ENCODE data around the gene NPIPB6. TPM values are rescaled to one million over a fixed set of nuclear protein-coding genes. Genes with fewer than 3 reads are reported as not detected.

The NPIPB6 gene
- total and polyA plus RNA-seq, 7 donors, result 0.60 to 4.1 (median 2.1) TPM; not detected in 2

DNA sequence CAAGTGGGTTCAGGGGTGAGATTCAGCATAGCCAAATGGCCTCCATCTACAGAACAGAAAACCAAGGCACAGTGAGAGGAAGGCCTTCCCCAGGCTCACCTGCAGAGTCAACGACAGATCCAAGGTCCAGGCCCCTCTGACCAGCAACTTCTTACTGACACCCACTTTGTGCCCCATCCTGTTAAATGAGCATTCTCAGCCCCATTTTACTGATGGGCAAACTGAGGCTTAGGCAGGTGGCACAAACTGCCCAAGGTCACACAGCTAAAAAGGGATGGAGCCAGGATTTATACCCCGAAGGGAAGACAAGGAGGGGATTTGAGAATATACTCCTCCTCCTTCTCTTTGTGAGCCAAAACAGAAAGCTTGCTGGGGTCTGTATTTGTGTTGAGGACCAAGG lies 61.7 kb downstream of the NPIPB6 start:
- no peak for DNase-seq
- Histone ChIP-seq H3K9me3 (no peaks in the 10 kb centered on the region), H3K4me1 (no peaks in the 10 kb centered on the region), H3K27ac (no peak overlapping the region), H3K36me3 (no peaks in the 10 kb centered on the region), H3K27me3 (no peaks in the 10 kb centered on the region), H3K4me3 (no peak overlapping the region)
- intact Hi-C loops (cut with DNase I), result no loop called here
- 89% methylated on average over 2 of the region's 2 CpGs for WGBS, 2 donors
- TF ChIP-seq POLR2A (IDR thresholded peaks at IDR 0.05) (no peak), POLR2AphosphoS5 (IDR thresholded peaks at IDR 0.05) (no peak)

DNA sequence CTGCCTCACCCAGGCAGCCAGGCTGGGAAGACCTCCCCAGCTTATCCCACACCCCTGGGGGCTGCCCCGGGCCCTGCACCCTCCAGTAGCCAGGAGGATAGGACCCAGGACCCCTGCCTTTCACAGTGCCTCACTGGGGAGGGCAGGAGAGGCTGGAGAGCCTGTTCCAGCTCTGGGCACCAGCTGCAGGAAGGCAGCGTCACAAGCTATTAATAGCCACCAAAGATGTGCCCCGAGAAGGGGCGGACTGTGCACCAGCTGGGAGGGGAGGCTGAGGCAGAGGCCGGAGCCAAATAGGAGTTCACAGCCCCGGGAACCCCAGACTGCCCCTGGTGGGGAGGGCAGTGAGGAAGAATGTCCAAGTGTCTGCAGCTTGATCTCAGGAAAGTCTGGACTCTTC lies 62.2 kb downstream of the NPIPB6 start:
- H3K27me3 ChIP-seq, result no peaks in the 10 kb centered on the region
- intact Hi-C loops (cut with DNase I), result no loop called here
- WGBS, 2 donors, result 85% methylated on average over 6 of the region's 6 CpGs

DNA sequence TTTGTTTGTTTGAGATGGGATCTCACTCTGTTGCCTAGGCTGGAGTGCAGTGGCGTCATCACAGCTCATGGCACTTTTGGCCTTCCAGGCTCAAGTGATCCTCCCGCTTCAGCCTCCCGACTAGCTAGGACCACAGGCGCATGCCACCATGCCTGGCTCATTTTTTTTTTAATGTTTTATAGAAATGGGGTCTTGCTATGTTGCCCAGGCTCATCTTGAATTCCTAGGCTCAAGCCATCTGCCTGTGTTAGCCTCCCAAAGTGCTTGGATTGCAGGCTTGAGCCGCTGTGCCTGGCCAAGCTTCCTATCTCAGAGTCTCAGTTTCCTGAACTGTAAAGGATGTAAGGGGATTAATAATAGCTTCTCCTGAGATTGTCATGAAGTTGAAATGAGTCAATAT lies 63.0 kb downstream of the NPIPB6 start:
- Histone ChIP-seq H3K4me1 (no peaks in the 10 kb centered on the region), H3K9me3 (no peaks in the 10 kb centered on the region), H3K4me3 (no peak overlapping the region), H3K27ac (no peak overlapping the region), H3K36me3 (no peaks in the 10 kb centered on the region), H3K27me3 (no peaks in the 10 kb centered on the region)
- intact Hi-C loops (cut with DNase I), result no loop called here
- TF ChIP-seq POLR2AphosphoS5 (IDR thresholded peaks at IDR 0.05), result no peak
- TF ChIP-seq, protein P1, sequence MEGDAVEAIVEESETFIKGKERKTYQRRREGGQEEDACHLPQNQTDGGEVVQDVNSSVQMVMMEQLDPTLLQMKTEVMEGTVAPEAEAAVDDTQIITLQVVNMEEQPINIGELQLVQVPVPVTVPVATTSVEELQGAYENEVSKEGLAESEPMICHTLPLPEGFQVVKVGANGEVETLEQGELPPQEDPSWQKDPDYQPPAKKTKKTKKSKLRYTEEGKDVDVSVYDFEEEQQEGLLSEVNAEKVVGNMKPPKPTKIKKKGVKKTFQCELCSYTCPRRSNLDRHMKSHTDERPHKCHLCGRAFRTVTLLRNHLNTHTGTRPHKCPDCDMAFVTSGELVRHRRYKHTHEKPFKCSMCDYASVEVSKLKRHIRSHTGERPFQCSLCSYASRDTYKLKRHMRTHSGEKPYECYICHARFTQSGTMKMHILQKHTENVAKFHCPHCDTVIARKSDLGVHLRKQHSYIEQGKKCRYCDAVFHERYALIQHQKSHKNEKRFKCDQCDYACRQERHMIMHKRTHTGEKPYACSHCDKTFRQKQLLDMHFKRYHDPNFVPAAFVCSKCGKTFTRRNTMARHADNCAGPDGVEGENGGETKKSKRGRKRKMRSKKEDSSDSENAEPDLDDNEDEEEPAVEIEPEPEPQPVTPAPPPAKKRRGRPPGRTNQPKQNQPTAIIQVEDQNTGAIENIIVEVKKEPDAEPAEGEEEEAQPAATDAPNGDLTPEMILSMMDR (IDR thresholded peaks at IDR 0.05), result no peak
- no peak for TF ChIP-seq EP300 (IDR thresholded peaks at IDR 0.05)
- no peak for TF ChIP-seq POLR2A (IDR thresholded peaks at IDR 0.05)
- WGBS, 2 donors, result 95 to 96% methylated on average over 5 of the region's 5 CpGs
- DNase-seq, result no peak

More for the DNA sequence above, 62.2 kb downstream of the NPIPB6 start:
- Histone ChIP-seq H3K4me1 (no peaks in the 10 kb centered on the region), H3K27ac (no peak overlapping the region), H3K9me3 (no peaks in the 10 kb centered on the region), H3K36me3 (no peaks in the 10 kb centered on the region), H3K4me3 (no peak overlapping the region)
- no peak for TF ChIP-seq EP300 (IDR thresholded peaks at IDR 0.05)
- TF ChIP-seq, protein P1 (IDR thresholded peaks at IDR 0.05), result no peak
- no peak for DNase-seq

DNA sequence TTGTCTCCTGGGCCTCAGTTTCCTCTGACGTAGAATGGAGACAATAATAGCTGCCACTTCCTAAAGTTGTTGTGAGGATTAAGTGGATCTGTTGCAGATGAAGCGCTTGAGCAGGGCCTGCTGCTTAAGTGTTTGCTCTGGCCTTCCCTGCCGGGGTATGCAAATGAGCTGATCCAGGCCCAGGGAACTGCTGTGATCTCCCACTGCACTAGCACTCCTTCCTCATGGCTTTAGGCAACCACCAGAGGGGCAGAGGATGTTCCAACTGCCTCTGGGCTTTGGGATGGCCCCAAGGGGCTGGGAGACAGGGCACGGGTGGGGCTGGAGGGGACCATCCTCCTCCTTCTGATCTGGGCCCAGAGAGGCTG lies 64.8 kb downstream of the NPIPB6 start:
- intact Hi-C loops (cut with DNase I), result no loop called here
- TF ChIP-seq POLR2A (IDR thresholded peaks at IDR 0.05) (no peak), EP300 (IDR thresholded peaks at IDR 0.05) (no peak), POLR2AphosphoS5 (IDR thresholded peaks at IDR 0.05) (no peak)
- TF ChIP-seq, protein P1 (IDR thresholded peaks at IDR 0.05), result no peak
- no peaks in the 10 kb centered on the region for H3K36me3 ChIP-seq
- no peak overlapping the region for H3K27ac ChIP-seq
- 71 to 72% methylated on average over 4 of the region's 4 CpGs for WGBS, 2 donors
- peaks cover 1 to 8% (median 2%) of the 10 kb centered on the region in 3 donors for H3K27me3 ChIP-seq
- no peak for DNase-seq
- no peaks in the 10 kb centered on the region for H3K9me3 ChIP-seq
- no peak overlapping the region for H3K4me3 ChIP-seq
- peaks cover 0 to under 1% (median 0%) of the 10 kb centered on the region in 4 donors for H3K4me1 ChIP-seq

DNA sequence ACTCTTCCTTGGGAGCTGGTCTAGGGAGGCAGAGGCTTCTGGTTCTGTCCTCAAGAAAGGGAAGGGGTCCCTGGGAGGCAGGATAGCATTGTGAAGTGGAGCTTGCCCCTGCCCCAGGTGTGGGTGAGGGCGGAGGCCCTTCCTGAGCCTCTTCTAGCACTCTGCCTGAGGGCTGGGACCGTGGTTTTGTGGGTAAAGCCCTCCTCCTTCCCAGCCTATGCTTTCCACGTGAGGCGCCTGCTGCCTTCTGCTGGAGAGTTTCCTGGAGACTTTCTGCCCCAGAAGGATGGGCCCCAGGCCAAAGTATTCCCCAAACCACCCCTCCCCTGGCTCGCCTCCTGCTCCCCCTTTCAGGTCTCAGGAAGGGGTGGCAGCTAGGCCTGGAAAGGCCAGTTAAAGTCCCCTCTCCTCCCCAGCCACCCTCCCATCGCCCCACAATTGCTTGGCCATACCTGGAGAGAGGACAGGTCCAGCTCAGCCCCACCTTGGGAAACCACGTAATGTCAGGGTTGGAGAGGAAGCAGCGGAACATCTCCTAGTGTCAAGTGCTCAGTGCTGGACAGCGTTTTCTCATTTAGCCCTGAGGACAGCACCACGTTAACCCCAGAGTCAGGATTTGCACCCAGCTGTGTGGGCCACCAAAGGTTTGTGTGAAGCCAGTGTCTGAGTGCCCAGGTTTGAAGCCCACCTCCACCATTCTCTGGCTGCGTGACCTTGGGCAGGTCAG lies 65.4 kb downstream of the NPIPB6 start:
- TF ChIP-seq EP300 (IDR thresholded peaks at IDR 0.05) (no peak), POLR2AphosphoS5 (IDR thresholded peaks at IDR 0.05) (no peak), POLR2A (IDR thresholded peaks at IDR 0.05) (no peak)
- TF ChIP-seq, protein P1 (IDR thresholded peaks at IDR 0.05), result no peak
- H3K4me1 ChIP-seq, result peaks cover 0 to 6% (median 5%) of the 10 kb centered on the region in 4 donors
- H3K4me3 ChIP-seq, result no peak overlapping the region
- H3K27ac ChIP-seq, result no peak overlapping the region
- intact Hi-C loops (cut with DNase I), result no loop called here
- DNase-seq, result no peak
- 58 to 62% methylated on average over 11 of the region's 11 CpGs for WGBS, 2 donors
- H3K36me3 ChIP-seq, result no peaks in the 10 kb centered on the region
- H3K9me3 ChIP-seq, result no peaks in the 10 kb centered on the region
- peaks cover 7 to 14% (median 7%) of the 10 kb centered on the region in 3 donors for H3K27me3 ChIP-seq
